Measurements from ENCODE around the gene CUBN. TPM values are rescaled to one million over a fixed set of nuclear protein-coding genes. Genes with fewer than 3 reads are reported as not detected.

The CUBN gene
- total RNA-seq, 2 donors from 2014 or later: 0.75 to 1.3 TPM

DNA sequence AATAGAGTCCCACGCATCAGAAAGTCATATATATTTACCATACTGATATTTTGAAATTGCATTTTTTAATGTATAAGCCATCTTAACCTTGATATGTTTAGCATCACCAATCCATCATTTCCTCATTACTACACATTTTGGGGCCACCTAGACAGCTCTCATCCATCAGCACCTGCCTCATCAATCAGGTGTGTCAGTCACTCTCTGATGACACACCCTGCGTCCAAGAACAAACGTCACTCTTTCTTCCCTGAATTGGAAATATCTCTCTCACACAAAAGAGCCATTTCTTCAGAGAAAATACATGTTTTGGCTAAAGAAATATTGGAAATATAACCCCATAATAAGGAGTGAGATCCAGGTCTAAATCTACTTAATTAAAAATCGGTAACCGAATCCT lies 273.5 kb downstream of the CUBN start:
- H3K9ac ChIP-seq (ENCODE audit: extremely low read depth, low read length, poor library complexity, severe bottlenecking): no peak overlapping the region

DNA sequence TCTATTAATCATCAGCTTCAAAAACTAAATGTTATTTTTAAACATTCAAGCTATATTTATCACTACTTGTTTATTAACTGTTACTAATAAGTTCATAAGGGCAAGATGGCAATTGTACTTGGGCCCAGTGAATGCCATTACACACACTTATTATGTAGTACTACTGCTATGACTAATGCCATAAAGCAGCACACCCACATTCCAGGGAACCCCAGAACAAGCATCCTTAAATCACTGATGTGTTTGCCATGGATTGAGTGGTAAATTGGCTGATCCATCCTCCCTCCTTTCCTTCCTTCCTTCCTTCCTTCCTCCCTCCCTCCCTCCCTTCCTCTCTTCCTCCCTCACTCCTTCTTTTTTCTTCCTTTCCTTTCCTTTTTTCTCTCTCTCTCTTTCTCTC lies 275.0 kb downstream of the CUBN start:
- H3K27me3 Mint-ChIP-seq (ENCODE audit: insufficient read depth): no peaks in the 10 kb centered on the region
- peaks cover 3% of the 10 kb centered on the region for H3K4me1 Mint-ChIP-seq
- Histone ChIP-seq H3K4me1 (ENCODE audit: control insufficient read depth, insufficient read depth, low read length) (no peaks in the 10 kb centered on the region), H3K9ac (ENCODE audit: extremely low read depth, low read length, poor library complexity, severe bottlenecking) (no peak overlapping the region), H3K9me3 (ENCODE audit: control insufficient read depth, low read length) (no peaks in the 10 kb centered on the region), H3K4me3 (ENCODE audit: low read length) (no peak overlapping the region), H3K36me3 (ENCODE audit: control insufficient read depth, insufficient read depth, low read length) (no peaks in the 10 kb centered on the region), H3K27me3 (ENCODE audit: control insufficient read depth, insufficient read depth, low read length, poor library complexity, severe bottlenecking) (no peaks in the 10 kb centered on the region), H3K27ac (ENCODE audit: low read depth, low read length) (no peak overlapping the region)
- H3K27ac Mint-ChIP-seq: no peak overlapping the region
- no peaks in the 10 kb centered on the region for H3K9me3 Mint-ChIP-seq
- TF ChIP-seq, protein P1, sequence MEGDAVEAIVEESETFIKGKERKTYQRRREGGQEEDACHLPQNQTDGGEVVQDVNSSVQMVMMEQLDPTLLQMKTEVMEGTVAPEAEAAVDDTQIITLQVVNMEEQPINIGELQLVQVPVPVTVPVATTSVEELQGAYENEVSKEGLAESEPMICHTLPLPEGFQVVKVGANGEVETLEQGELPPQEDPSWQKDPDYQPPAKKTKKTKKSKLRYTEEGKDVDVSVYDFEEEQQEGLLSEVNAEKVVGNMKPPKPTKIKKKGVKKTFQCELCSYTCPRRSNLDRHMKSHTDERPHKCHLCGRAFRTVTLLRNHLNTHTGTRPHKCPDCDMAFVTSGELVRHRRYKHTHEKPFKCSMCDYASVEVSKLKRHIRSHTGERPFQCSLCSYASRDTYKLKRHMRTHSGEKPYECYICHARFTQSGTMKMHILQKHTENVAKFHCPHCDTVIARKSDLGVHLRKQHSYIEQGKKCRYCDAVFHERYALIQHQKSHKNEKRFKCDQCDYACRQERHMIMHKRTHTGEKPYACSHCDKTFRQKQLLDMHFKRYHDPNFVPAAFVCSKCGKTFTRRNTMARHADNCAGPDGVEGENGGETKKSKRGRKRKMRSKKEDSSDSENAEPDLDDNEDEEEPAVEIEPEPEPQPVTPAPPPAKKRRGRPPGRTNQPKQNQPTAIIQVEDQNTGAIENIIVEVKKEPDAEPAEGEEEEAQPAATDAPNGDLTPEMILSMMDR (conservative IDR thresholded peaks at IDR 0.05): no peak
- no peak overlapping the region for H3K4me3 Mint-ChIP-seq
- H3K36me3 Mint-ChIP-seq (ENCODE audit: low read depth): no peaks in the 10 kb centered on the region
- DNase-seq: no peak

More for the DNA sequence above, 273.5 kb downstream of the CUBN start:
- no peaks in the 10 kb centered on the region for H3K9me3 ChIP-seq (ENCODE audit: control insufficient read depth, low read length)
- DNase-seq: no peak
- no peaks in the 10 kb centered on the region for H3K9me3 Mint-ChIP-seq
- H3K4me1 ChIP-seq (ENCODE audit: control insufficient read depth, insufficient read depth, low read length): no peaks in the 10 kb centered on the region
- H3K36me3 ChIP-seq (ENCODE audit: control insufficient read depth, insufficient read depth, low read length): no peaks in the 10 kb centered on the region
- H3K36me3 Mint-ChIP-seq (ENCODE audit: low read depth): no peaks in the 10 kb centered on the region
- H3K4me3 ChIP-seq (ENCODE audit: low read length): no peak overlapping the region
- H3K4me3 Mint-ChIP-seq: no peak overlapping the region
- no peak overlapping the region for H3K27ac Mint-ChIP-seq
- H3K27me3 Mint-ChIP-seq (ENCODE audit: insufficient read depth): no peaks in the 10 kb centered on the region
- no peak overlapping the region for H3K27ac ChIP-seq (ENCODE audit: low read depth, low read length)
- H3K27me3 ChIP-seq (ENCODE audit: control insufficient read depth, insufficient read depth, low read length, poor library complexity, severe bottlenecking): no peaks in the 10 kb centered on the region
- peaks cover 8% of the 10 kb centered on the region for H3K4me1 Mint-ChIP-seq
- 96% methylated on average over 4 of the region's 5 CpGs; no CpG with 5 or more reads in 1 of the 2 experiments for WGBS, 2 experiments (ENCODE audit: insufficient coverage in 1 of 2, insufficient read length in 1 of 2)
- TF ChIP-seq, protein P1 (conservative IDR thresholded peaks at IDR 0.05): no peak

DNA sequence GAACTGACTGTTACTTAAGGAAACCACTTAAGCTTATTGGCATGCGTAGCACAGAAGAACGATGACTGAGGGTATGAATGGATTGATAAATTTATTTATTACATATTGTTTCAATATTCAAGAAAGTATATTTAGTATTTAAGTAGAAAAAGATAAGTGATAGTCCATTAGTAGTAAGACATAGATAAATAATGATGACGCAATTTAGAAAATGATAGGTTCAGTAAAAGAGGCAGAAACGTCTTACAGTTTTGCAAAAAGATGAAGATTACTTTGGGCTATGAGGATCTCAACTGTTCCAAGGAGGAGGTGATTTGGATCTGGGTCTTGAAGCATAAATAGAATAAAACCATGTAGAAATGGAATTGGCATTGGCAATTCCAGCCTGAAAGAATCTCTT lies 275.8 kb downstream of the CUBN start:
- Mint-ChIP-seq H3K27ac (no peak overlapping the region), H3K9me3 (no peaks in the 10 kb centered on the region), H3K4me3 (no peak overlapping the region), H3K36me3 (ENCODE audit: low read depth) (no peaks in the 10 kb centered on the region), H3K4me1 (peaks cover 3% of the 10 kb centered on the region), H3K27me3 (ENCODE audit: insufficient read depth) (peaks cover 2% of the 10 kb centered on the region)
- Histone ChIP-seq H3K27me3 (ENCODE audit: control insufficient read depth, insufficient read depth, low read length, poor library complexity, severe bottlenecking) (no peaks in the 10 kb centered on the region), H3K4me1 (ENCODE audit: control insufficient read depth, insufficient read depth, low read length) (no peaks in the 10 kb centered on the region), H3K36me3 (ENCODE audit: control insufficient read depth, insufficient read depth, low read length) (no peaks in the 10 kb centered on the region), H3K4me3 (ENCODE audit: low read length) (no peak overlapping the region), H3K9ac (ENCODE audit: extremely low read depth, low read length, poor library complexity, severe bottlenecking) (no peak overlapping the region), H3K9me3 (ENCODE audit: control insufficient read depth, low read length) (no peaks in the 10 kb centered on the region), H3K27ac (ENCODE audit: low read depth, low read length) (no peak overlapping the region)
- DNase-seq: no peak
- 89 to 100% methylated on average over 1 to 3 of the region's 4 CpGs for WGBS, 2 experiments (ENCODE audit: insufficient coverage in 1 of 2, insufficient read length in 1 of 2)
- TF ChIP-seq, protein P1 (conservative IDR thresholded peaks at IDR 0.05): no peak

Measured in endodermal cell (in vitro differentiated cells).